ENCODE measurements around the gene SNAPC2.
A peak's percentile ranks its signal among the peaks of the same experiment; 100 is the strongest.

The SNAPC2 gene

GRCh38 chr19:7962644-7963268, 42.6 kb downstream of the SNAPC2 start:
- FAIRE-seq (no peak), DNase-seq (ENCODE audit: insufficient read length, low spot score) (no peak)

- DNase-seq (ENCODE audit: insufficient read length, low spot score) = no peak
- no peak for FAIRE-seq
These were observed 43.4 kb downstream of the SNAPC2 start for GRCh38 chr19:7963566-7963965.

GRCh38 chr19:7965259-7965841, 45.2 kb downstream of the SNAPC2 start:
- no peak for DNase-seq (ENCODE audit: insufficient read length, low spot score)
- no peak for FAIRE-seq

DNA sequence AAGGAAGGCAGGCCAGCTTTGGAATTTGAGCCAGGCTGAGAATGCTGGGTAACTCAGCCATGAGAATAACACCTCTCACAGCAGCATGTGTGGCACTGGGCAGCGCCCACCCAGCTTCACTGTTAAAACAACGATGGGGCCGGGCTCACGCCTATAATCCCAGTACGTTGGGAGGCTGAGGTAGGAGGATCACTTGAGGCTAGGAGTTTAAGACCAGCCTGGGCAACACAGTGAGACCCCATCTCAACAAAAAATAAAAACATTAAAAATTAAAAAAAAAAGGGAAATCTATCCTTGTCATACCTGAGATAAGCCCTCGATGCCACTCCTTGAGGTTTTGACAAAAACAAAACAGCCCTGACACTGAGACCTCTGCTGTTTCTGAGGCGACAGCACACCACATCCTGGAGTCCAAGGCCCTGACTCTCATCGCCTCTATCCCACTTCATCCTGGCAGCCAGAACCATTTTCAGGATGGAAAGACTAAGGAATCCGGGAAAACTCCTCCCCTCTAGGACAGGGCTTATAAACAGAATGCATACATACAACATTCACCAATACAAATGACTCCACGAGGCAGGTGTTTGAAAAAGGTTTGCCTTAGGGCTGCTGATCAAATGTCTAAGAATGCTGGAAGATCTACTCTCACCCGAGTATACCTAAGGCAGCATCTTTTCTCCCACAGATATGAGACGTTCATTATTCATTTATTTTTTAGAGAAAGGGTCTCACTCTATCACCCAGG, 46.0 kb downstream of the SNAPC2 start:
- no peak for FAIRE-seq

GRCh38 chr19:7968008-7968795, 48.1 kb downstream of the SNAPC2 start:
- FAIRE-seq (peak; percentile 60), DNase-seq (ENCODE audit: insufficient read length, low spot score) (no peak)

More for the DNA sequence above, 46.0 kb downstream of the SNAPC2 start:
- DNase-seq (ENCODE audit: insufficient read length, low spot score) = no peak

GRCh38 chr19:7968796-7969554, 48.8 kb downstream of the SNAPC2 start:
- DNase-seq (ENCODE audit: insufficient read length, low spot score) (no peak), FAIRE-seq (no peak)

- DNase-seq (ENCODE audit: insufficient read length, low spot score) = no peak
- no peak for FAIRE-seq
These were observed 49.4 kb downstream of the SNAPC2 start for GRCh38 chr19:7969555-7969939.

- DNase-seq (ENCODE audit: insufficient read length, low spot score) (peak; percentile 61), FAIRE-seq (peak; percentile 62)
These were observed 50.7 kb downstream of the SNAPC2 start for GRCh38 chr19:7970716-7971448.

- no peak for DNase-seq (ENCODE audit: insufficient read length, low spot score)
These were observed 51.7 kb downstream of the SNAPC2 start for GRCh38 chr19:7971553-7972520.

More at GRCh38 chr19:7971553-7972520, 51.7 kb downstream of the SNAPC2 start:
- no peak for FAIRE-seq
